NCI-H1092 (cell line): ENCODE measurements around the gene IQGAP2.

Experiments used
- DNase-seq: peaks from one replicate; lab custom pipeline; 2025; lab: John Stamatoyannopoulos, UW

IQGAP2 gene

DNA sequence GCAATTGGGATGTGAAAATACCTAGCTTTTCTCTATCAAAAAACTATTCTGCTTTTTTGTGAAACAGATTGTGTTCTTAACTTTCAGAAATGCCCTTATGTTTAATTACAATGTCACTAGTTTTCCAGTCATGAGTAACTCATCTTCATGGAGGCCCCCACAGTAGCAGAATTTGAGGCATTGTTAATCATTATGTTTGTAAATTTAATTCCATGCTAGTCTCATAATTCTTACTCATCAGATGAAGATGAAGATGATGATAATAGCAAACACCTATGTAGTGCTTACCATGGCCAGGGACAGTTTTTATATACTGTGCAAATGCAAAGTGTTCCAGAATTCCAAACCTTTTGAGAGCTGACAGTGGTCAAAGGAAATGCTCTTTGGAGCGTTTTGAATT, 285.1 kb downstream of the IQGAP2 start:
- no peak for DNase-seq

DNA sequence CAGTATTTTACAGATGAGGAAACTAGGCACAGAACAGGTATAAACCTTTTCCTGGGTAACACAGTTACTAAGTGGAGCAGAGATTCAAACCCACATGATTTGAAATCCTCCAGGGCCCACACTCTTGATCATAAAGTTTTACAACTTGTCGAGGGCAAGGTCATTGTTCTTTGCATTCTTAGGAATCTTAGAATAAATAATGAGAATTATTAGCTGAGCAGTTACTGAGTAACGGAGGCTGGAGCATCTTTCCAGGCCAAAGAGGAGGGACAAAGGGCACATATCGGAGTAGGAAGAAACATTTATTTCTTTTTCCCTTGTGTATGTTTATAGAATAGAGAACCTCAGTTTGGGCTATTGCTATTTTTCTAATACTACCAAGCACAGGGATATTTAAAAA, 285.8 kb downstream of the IQGAP2 start:
- no peak for DNase-seq

DNA sequence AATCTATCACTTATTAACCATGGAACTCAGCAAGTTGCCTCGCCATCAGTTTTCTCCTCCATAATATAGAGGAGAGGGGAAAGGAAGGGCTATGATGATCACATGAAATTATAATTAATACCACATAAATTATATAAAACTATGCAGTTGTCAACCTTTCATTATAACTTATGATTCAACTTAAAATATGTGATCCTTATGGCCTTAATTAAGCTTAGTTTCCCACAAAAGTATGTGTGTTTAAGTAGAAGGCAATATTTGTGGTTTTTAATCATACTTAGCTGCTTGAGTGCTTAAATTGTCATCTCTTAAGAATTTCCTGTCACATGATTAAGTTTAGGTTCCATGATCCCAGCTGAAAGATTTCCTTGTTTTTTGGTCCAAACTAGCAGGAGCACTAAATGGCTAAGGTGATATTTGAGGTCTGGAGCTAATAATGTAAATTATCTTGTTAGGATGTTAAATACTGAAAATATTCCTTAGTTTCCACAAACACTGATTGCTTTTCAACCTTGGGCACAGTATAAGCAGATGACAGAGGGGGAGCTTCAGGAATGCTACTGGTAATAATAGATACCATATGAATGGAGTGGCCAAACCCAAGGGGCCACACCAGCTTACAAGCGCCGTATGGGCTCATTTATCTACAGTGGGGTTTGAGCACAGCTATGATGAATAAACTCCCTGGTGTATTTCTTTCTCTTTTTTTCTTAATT, 286.4 kb downstream of the IQGAP2 start:
- DNase-seq: no peak

DNA sequence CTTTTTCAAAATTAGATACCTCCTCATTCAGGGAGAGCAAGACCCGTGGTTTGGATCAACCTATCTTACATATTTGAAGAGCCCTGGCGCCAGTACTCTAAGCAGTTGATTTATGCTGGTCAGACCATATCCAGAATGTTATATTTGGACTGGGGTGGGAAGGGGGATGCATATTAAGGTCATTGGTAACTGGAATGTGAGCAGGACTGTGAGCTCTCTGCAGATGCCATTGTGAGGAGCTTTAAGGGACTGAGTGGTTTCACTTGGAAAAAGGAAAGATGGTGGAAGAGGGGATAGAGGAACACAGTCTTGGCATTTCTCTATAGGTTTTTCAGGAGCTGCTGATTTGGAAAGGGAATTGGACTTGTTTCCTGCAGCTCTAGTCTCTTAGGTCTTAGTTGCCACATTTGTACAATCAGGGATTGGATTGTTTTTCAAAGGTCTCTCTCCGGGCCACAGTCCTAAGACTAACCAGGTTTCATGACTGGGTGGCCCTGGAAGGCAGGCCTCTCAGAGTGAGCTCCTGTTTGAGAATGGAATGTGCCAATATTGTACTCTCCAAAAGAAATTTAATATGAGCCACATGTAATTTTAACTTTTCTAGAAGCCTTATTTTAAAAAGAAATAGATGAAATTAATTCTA, 287.1 kb downstream of the IQGAP2 start:
- no peak for DNase-seq

DNA sequence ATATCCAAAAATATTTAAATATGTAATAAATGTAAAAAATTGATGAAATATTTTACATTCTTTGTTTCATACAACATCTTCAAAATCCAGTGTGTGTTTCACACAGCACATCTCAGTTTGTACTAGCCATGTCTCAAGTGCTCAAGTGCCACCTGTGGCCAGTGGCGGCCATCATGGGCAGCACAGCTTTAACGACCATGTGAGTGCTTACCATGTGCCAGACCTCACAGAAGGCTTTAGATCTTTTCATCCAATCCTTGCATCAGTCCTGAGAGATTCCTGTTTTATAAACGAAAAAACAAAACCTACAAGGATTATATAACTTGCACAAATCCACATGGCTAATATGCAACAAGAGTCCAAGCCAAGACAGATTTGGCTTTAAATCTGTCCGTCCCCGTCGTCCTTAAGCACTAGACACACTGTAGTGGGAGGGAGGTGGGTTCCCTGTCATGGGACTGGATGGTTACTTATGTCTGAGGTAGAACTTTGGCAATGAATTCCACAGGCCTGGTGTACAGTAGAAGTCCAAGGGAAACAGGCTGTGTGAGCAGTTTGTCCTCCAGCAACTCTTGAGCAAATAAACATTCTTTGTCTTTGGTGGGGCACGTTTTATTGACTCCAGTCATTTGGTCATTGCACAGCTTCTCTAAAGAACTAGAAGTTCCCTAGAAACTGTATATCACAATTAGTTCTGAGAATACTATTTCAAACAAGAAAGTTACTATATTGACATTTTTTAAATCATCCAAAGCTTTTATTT, 287.8 kb downstream of the IQGAP2 start:
- DNase-seq: no peak

DNA sequence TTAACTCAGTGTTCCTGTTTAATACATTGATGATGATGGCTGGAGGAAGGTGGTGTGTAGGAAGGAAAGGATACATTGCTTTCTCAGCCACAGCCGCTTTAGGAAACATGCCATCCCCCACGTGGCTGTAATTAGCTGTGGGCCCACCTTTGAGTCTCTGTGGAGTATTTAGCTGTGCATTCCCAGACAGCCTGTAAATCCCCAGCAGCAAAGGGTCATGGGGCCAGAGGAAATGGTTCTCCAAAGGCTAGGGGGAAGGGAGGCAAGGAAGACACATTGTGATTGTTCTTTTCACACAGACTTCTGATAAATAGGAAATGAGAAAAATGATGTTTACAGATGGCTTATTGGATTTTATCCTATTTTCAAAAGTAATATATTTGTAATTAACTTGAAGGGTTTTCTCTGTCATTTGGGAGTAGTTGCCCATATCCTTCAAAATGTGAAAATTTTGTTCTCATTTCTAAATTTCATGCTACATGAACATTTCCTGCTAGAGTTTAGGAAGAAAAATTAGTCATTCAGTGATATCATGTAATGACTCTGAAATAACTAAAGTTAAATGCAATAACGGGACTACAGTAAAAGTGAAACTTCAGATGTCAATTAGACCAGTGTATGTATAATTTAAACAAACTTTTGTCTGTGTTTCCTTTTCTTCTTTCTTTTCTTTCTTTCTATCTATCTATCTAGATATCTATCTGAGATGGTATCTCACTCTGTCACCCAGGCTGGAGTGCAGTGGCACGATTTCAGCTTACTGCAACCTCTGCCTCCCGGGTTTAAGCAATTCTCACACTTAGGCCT, 288.6 kb downstream of the IQGAP2 start:
- DNase-seq: no peak

DNA sequence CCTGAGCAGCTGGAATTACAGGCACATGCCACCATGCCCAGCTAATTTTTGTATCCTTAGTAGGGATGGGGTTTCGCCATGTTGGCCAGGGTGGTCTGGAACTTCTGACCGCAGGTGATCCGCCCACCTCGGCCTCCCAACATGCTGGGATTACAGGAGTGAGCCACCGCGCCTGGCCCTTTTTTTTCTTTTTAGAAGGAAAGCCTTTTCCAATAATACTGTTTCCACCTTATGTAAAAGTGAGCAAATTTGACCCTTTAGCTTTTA, 289.1 kb downstream of the IQGAP2 start:
- no peak for DNase-seq

DNA sequence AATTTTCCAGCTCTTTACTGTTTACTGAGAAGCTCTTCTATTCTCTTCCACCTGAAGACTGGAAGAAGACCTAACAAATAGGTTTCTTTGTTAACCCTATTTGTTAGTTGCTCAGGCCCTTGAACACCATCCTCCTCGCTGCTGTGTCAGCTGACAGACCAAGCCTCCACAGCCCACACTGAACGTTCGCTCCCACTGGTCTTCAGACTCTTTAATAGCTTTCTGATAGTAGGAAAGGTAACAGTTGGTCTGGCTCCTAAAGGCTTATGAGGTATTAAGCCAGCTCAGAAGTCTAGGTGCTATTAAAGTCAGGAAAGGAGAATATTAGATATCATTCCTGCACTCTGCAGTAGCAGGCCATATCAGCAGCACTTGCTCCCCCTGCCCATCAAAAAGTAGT, 289.6 kb downstream of the IQGAP2 start:
- DNase-seq: no peak

DNA sequence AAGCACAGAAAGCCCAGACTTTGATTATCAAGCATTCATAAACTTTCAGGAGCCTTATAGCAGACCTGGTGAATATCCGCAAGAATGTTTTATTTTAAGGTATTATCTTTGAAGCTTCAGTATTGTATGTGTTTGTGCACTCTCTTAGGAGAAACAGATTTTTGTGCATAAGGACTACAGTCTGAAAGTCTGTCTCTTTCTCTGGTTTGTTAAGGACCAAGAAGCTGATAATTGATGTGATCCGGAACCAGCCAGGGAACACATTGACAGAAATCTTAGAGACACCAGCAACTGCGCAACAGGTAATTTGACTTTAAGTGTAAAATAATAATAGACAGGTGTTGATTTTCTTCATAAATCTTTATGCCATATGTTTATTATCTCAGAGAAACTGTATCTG, 290.1 kb downstream of the IQGAP2 start:
- DNase-seq: no peak

DNA sequence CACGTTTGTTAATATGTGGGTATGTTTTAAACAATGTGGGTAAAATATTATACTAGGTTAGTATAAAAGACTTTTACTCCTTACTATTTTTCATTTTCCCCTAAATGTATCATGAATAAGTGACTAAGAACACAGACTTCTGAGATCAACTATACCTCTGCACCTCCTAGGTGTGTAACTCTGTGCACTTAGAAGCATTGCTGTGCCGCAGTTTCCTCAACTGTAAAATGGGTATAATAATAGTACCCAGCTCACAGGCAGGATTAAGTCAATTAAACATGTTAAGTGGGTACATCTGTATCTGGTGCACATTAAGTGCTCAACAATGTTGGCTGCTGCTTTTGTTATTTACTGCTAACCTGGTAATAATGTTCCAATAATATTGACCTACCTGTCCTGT, 291.2 kb downstream of the IQGAP2 start:
- no peak for DNase-seq

DNA sequence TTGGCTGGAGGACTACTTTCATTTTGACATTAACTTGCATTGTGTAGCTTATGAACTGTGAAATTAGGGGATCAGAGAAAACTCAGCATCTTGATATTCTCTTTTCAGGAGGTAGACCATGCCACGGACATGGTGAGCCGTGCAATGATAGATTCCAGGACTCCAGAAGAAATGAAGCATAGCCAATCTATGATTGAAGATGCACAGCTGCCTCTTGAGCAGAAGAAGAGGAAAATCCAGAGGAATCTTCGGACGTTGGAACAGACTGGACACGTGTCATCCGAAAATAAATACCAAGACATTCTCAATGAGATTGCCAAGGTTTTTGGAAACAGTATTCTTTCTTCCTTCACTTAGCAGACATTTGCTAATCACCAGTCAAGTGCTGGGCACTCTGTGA, 292.3 kb downstream of the IQGAP2 start:
- no peak for DNase-seq

DNA sequence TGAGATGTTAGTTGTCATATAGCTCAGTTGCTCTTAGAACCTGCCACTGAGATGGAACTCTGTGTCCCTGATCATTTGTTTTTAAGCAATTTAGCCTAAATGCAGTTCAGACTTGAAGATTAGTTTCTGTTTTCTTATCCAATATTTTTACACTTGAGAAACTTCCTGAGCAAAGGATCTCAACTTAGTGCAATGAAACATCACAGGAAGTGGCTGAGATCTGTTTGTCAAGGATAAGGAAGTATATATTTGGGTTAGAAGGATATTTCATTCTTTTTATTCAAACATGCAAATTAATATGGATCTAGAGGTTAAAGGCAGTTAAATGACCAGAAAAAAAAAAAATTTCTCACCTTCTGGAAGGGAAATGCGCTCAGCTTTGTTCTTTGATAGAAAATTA, 293.2 kb downstream of the IQGAP2 start:
- DNase-seq: no peak

DNA sequence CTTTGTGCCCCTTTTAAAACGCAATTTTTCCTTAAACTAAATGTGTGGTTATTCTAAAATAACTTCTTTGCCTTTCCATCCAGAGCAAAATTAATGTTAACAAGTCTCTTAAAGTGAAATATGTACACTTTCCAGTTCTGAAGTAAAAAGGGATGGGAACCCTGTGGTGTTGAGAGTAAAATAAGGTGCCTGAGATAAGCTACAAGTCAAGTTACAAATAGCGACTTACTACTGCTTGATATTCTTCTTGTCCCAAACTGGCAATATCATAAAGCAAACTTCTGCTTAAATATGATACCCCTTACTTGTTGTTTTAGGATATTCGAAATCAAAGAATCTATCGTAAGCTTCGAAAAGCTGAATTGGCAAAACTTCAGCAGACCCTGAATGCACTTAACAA, 294.6 kb downstream of the IQGAP2 start:
- DNase-seq: no peak

DNA sequence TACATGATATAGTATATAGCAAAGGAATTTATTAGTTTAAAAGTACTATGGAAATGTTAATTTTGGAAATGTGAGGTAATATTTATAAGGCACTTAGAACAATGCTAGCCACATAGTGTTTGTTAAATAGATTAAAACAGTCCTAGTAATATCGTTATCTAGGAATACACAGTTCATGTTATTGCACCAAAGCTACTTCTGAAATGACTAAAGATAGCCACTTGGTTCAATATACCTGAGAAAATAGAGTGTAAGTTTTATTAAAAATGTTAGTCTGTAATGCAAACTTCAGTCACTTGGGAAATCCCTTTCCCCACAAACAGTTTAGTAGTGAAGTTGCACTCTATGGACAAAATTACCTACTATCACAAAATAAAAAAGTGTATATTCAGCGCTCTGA, 297.5 kb downstream of the IQGAP2 start:
- no peak for DNase-seq

DNA sequence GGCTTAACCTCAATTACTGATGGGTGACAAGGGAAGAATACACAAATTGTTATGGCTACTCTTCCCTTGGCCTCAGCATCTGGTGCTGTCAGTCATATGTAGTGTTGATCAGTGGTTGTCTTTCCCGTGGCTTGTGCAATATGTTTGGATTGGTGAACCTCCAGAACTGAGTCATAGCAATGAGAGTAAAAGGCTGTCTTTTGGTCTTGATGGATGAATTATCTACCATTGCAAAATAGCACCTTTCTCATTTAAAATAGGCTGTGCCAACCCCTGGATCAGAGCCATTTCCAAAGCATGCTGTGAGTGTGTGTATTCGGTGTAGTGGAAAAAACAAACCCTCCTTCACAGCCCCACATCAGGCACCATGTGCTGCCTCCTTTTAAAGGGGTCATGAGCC, 298.2 kb downstream of the IQGAP2 start:
- DNase-seq: no peak

DNA sequence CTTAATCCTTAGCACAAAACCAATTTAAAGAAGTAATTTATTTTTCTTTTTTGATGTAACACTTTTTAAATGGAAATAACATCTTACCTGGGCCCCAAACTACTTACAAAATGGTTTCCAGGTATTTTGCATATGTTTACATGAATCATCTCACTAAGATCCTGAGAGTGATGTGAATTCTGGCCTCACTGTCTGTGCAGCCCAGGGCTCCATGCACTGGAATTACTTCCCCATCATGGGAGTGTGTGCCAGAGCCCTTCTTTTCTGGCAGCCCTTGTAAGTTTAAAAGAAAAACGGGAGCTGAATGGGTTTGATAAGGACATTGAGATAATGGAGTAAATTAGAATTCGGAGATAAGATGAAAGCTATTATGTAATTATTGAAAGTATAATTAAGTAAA, 300.6 kb downstream of the IQGAP2 start:
- no peak for DNase-seq

DNA sequence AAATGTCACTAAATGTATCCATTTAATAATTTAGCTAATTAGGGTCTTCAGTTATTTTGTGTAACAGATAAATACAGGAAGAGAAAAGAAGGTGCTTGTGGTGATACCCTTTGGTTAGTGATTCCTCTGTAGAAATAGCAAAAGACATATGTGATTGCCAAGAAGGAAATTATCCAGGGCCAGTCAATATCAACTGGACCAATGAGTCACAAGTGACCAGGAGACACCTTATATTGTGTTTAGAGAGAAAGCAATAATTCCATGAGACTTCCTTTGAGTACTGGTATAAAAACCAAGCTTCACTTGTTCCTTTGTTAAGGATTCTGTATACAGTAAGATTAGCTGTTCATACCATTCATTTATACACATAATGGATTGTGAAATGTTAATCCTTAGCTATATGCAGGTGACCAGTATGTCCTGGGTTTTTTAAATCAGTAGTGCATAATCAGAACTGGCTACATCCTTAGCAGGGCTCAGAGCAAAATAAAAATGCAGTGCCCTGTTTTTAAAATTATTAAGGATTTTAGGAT, 301.1 kb downstream of the IQGAP2 start:
- no peak for DNase-seq

DNA sequence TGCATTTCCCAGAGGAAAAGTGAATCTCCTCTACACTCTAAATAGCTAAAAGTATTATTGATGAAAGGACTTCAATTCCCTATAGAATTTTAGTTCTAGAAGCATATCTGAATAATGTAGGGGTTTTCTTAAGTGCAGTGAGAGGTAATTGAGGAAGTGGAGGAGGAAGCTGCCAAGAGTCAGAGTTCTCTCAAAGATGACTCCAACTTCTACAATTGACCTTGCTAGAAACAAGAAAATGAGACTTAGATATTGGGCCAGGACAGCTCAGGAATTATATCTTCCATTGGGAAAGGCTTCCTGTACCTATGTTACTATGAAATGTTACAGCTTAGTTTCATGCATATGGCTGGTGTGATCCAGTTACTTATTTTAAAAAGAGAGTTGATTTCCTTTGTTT, 302.5 kb downstream of the IQGAP2 start:
- no peak for DNase-seq

DNA sequence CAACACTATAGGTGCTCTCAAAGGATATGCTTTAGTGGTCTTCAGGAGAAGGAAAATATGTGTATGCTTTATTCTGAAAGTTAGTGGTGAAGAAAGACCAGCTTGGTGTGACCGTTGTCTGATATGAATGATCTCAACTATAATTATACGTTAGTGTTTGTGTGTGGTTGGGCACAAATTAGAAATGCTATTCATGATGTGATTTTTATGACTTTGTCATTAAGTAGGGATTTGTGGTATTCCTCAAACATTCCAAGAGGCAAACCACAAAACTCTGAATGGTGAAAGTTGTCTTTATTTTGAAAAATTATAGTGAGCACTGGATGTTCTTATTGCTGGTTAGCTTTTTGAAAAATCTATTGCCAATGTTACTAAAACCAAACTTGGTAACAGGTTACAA, 306.7 kb downstream of the IQGAP2 start:
- DNase-seq: no peak

DNA sequence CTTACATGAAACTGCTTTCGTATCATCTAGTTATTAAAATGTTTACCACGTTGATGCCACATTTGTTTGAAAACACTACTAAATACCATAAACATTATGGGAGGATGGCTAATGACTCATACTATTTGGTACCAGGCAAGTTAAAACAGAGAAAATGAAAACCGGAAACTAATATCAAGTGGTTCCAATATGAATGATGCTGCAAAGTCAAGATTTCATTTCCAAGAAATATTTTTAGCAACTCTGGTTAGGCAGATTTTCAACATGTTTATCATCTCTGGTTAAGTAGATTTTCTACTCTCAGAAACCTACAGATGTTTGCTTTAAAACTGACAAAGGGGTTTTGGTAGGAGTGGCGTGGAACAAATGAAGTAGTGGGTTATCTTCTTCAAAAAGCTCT, 307.9 kb downstream of the IQGAP2 start:
- no peak for DNase-seq

DNA sequence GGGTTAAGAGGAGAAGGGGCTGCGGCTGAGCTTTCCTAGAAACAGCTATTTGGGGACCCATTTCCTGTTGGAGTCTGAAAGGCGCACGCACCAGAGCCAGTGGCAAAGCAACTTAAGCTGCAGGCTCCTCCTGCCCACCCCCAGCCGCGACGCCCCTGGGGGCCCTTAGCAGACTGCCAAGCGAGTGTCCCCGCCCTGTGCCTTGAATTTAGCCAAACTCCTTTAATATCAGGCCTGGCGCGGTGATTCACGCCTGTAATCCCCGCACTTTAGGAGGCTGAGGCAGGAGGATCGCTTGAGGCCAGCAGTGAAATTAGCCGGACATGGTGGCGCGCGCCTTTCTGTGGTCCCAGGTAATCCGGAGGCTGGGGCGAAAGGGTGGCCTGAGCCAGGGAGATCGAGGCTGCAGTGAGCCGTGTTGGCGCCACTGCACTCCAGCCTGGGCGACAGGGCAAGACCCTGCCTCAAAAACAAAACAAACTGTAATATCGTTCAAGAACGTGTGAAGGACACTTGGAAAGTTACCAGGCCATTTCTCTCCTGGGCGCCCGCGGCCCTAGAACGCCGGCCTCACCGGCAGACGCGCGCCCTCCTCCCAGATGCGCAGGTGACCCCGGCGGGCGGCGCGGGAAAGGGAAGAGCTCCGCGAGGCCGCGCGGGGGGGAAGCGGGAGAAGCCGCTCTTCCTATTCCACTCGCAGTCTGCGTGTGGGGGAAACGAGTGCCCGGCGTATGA, 311.8 kb downstream of the IQGAP2 start:
- DNase-seq: no peak

DNA sequence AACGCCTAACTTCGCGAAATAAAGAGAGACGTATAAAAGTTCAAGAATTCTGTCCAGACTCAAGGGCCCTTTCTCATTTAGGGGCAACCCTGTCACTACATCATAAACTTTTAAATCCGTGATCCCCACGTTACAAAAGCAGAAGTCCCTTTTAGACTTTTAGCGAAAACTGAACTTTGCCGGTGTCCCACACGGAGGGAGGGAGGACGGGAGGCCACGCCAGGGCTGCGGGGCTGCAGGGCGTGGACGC, 312.3 kb downstream of the IQGAP2 start:
- no peak for DNase-seq
